HepG2 (cell line): ENCODE results near the gene SREBF1.

Experiments
- ELF3 ChIP-seq: IDR thresholded peaks from 2 replicates; pipeline ENCODE4 v1.6.1; 2016; ENCODE audit warnings: missing genetic modification reagents, missing compliant biosample characterization
- FOXM1 ChIP-seq: sonication (generic); formaldehyde crosslinking; IDR thresholded peaks from 2 replicates; pipeline ENCODE4 v1.5.0; 2020; ENCODE audit warnings: missing genetic modification reagents
- KLF16 ChIP-seq, 2 experiments: sonication (generic) in 1 of 2; formaldehyde crosslinking in 1 of 2; IDR thresholded peaks; 2 replicates each; pipeline versions ENCODE4 v1.6.1 to v1.8.0; 2016 to 2023; ENCODE audit warnings: missing genetic modification reagents in 2 of 2, missing compliant biosample characterization in 1 of 2
- PCBP2 ChIP-seq: fragments of 200-400 bp; formaldehyde crosslinking; optimal IDR thresholded peaks from 2 replicates; pipeline ENCODE3; 2018; ENCODE audit warnings: low read length, low read depth; ENCODE audit not compliant: poor library complexity, severe bottlenecking
- RXRA ChIP-seq: sonication (generic); formaldehyde crosslinking; IDR thresholded peaks from 2 replicates; pipeline ENCODE4 v1.5.1; 2020; ENCODE audit warnings: missing genetic modification reagents
- SMAD1 ChIP-seq: sonication (generic); formaldehyde crosslinking; IDR thresholded peaks from 2 replicates; pipeline ENCODE4 v1.4.0; 2020; ENCODE audit warnings: missing genetic modification reagents, low read depth, mild to moderate bottlenecking, borderline replicate concordance
- ZSCAN29 ChIP-seq: sonication (generic); formaldehyde crosslinking; conservative IDR thresholded peaks from 2 replicates; pipeline ENCODE4 v1.4.0; 2020; ENCODE audit warnings: mild to moderate bottlenecking, missing genetic modification reagents
- TF ChIP-seq, protein P1 (sequence below): sonication (generic); formaldehyde crosslinking; IDR thresholded peaks from 2 replicates; pipeline ENCODE4 v1.8.0; 2022; ENCODE audit warnings: missing genetic modification reagents, mild to moderate bottlenecking, inconsistent platforms, borderline replicate concordance
- TF ChIP-seq, protein P2 (sequence below): sonication (generic); formaldehyde crosslinking; IDR thresholded peaks from 2 replicates; pipeline ENCODE4 v1.5.0; 2020; ENCODE audit warnings: mild to moderate bottlenecking, missing genetic modification reagents, moderate library complexity

DNA sequence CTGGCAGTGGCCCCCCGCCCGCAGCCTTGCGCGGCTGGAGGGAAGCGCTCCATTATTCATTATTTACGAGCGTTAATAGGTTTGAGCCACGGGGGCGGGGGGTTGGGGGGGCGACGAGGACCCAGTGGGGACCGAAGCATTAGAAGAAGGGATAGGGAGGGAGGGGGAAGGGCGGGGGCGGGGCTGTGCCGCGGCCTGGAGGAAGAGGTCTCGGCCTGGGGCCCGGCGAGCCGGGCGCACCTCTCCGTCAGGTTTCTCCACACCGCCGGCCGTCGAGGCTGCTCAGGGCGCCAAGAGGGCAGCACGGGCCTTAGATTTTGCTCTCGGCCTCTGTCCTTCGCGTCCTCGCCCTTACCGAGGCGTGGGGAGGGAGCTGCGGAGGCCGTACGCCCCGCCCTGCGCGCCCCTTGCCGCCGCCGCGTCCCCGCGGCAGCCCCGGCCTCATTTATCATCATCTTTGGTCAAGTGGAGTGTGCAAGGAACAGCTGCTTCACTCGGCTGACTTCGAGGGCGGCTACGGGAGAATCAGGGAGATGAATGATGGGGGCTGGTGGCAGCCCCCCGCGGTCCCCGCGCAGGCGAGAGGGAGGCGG, 54.2 kb downstream of the SREBF1 start:
- TF ChIP-seq, protein P1, sequence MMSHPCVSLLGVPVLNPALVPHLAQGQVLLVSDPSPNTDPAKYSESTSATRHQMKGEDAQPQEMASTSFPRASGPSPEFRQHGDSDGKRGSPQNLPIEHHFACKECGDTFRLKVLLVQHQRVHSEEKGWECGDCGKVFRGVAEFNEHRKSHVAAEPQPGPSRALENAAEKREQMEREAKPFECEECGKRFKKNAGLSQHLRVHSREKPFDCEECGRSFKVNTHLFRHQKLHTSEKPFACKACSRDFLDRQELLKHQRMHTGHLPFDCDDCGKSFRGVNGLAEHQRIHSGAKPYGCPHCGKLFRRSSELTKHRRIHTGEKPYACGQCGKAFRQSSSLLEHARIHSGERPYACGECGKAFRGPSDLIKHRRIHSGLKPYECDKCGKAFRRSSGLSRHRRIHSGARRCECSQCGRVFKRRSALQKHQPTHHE (CRISPR knock-in tag): no peak
- TF ChIP-seq PCBP2 (no peak), FOXM1 (CRISPR knock-in tag) (no peak), ELF3 (CRISPR knock-in tag) (no peak), KLF16 (CRISPR knock-in tag; IDR thresholded peaks at IDR 0.05) (no peak), RXRA (CRISPR knock-in tag) (no peak), SMAD1 (CRISPR knock-in tag) (no peak), ZSCAN29 (CRISPR knock-in tag) (no peak)
- TF ChIP-seq, protein P2, sequence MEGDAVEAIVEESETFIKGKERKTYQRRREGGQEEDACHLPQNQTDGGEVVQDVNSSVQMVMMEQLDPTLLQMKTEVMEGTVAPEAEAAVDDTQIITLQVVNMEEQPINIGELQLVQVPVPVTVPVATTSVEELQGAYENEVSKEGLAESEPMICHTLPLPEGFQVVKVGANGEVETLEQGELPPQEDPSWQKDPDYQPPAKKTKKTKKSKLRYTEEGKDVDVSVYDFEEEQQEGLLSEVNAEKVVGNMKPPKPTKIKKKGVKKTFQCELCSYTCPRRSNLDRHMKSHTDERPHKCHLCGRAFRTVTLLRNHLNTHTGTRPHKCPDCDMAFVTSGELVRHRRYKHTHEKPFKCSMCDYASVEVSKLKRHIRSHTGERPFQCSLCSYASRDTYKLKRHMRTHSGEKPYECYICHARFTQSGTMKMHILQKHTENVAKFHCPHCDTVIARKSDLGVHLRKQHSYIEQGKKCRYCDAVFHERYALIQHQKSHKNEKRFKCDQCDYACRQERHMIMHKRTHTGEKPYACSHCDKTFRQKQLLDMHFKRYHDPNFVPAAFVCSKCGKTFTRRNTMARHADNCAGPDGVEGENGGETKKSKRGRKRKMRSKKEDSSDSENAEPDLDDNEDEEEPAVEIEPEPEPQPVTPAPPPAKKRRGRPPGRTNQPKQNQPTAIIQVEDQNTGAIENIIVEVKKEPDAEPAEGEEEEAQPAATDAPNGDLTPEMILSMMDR (CRISPR knock-in tag): no peak; the same call in 1 of the 2 replicates
